K562 (cell line): ENCODE data around the gene BEST3. TPM values are rescaled to one million over a fixed set of nuclear protein-coding genes. Genes with fewer than 3 reads are reported as not detected.

ENCODE experiments used
- ARID1B ChIP-seq: fragments of 450-650 bp; IDR thresholded peaks from 2 replicates; pipeline ENCODE4 v1.6.1; 2016; ENCODE audit warnings: antibody characterized with exemption, mild to moderate bottlenecking, inconsistent platforms
- C11orf30 ChIP-seq: fragments of 450-650 bp; IDR thresholded peaks from 2 replicates; pipeline ENCODE4 v1.6.1; 2016; ENCODE audit warnings: low read depth, mild to moderate bottlenecking
- E2F8 ChIP-seq: fragments of 450-650 bp; IDR thresholded peaks from 2 replicates; pipeline ENCODE4 v1.7.1; 2018; ENCODE audit warnings: mild to moderate bottlenecking, low read depth; ENCODE audit not compliant: partially characterized antibody
- EHMT2 ChIP-seq: fragments of 450-650 bp; IDR thresholded peaks from 2 replicates; pipeline ENCODE4 v1.6.1; 2018; ENCODE audit warnings: antibody characterized with exemption
- ELF1 ChIP-seq: fragments of 200-800 bp; sonication (Bioruptor generic); IDR thresholded peaks from 2 replicates; pipeline ENCODE4 v1.6.1; 2016; ENCODE audit warnings: missing genetic modification characterization, missing compliant biosample characterization
- ETS1 ChIP-seq: conservative IDR thresholded peaks from 2 replicates; pipeline ENCODE4 v1.6.1; 2011; ENCODE audit warnings: low read depth, mild to moderate bottlenecking, low read length; ENCODE audit not compliant: control insufficient read depth
- FOXJ3 ChIP-seq: sonication (generic); formaldehyde crosslinking; IDR thresholded peaks from 2 replicates; pipeline ENCODE4 v1.4.0; 2020; ENCODE audit warnings: mild to moderate bottlenecking, missing genetic modification reagents
- MAFG ChIP-seq: fragments of 450-650 bp; conservative IDR thresholded peaks from 2 replicates; pipeline ENCODE4 v1.6.1; 2016; ENCODE audit warnings: missing genetic modification characterization, missing compliant biosample characterization
- MAX ChIP-seq: sonication (generic); formaldehyde crosslinking; IDR thresholded peaks from 2 replicates; pipeline ENCODE4 v1.9.0; 2022; ENCODE audit warnings: mild to moderate bottlenecking, missing genetic modification reagents
- MCM7 ChIP-seq, 2 experiments: fragments of 450-650 bp; IDR thresholded peaks; 2 replicates each; pipeline ENCODE4 v1.6.1; 2016 to 2018
- MXI1 ChIP-seq: IDR thresholded peaks from 2 replicates; pipeline ENCODE4 v1.6.1; 2011; ENCODE audit warnings: low read depth, mild to moderate bottlenecking, improper control_type of control experiment, low read length
- NR1H2 ChIP-seq: sonication (generic); formaldehyde crosslinking; IDR thresholded peaks from 2 replicates; pipeline ENCODE4 v1.4.0; 2020; ENCODE audit warnings: mild to moderate bottlenecking, missing genetic modification reagents
- PURB ChIP-seq: sonication (generic); formaldehyde crosslinking; IDR thresholded peaks from 2 replicates; pipeline ENCODE4 v1.9.0; 2021; ENCODE audit warnings: low read depth, mild to moderate bottlenecking, missing genetic modification reagents
- RNF2 ChIP-seq: sonication (generic); IDR thresholded peaks from 2 replicates; pipeline ENCODE4 v1.6.1; 2016
- SREBF1 ChIP-seq: fragments of 150-350 bp; IDR thresholded peaks from 2 replicates; pipeline ENCODE4 v1.6.1; 2014; ENCODE audit warnings: antibody characterized with exemption, low read depth, low read length, borderline replicate concordance
- TAF7 ChIP-seq: fragments of 450-650 bp; IDR thresholded peaks from 2 replicates; pipeline ENCODE4 v1.6.1; 2016; ENCODE audit warnings: missing genetic modification characterization, missing compliant biosample characterization
- TBL1XR1 ChIP-seq, 2 experiments: IDR thresholded peaks; 2 replicates each; pipeline ENCODE4 v1.6.1; 2012; ENCODE audit warnings: improper control_type of control experiment in 2 of 2, low read length in 2 of 2, mild to moderate bottlenecking in 1 of 2
- TCF7 ChIP-seq: sonication (generic); IDR thresholded peaks from 2 replicates; pipeline ENCODE4 v1.6.1; 2016; ENCODE audit warnings: antibody characterized with exemption, borderline replicate concordance
- UBTF ChIP-seq, 2 experiments: IDR thresholded peaks; 2 replicates each; pipeline ENCODE4 v1.6.1; 2012; ENCODE audit warnings: improper control_type of control experiment in 2 of 2, low read depth in 2 of 2, low read length in 2 of 2, borderline replicate concordance in 1 of 2
- ZBTB33 ChIP-seq: sonication (generic); formaldehyde crosslinking; IDR thresholded peaks from 2 replicates; pipeline ENCODE4 v1.8.1; 2023; ENCODE audit warnings: mild to moderate bottlenecking, missing genetic modification reagents
- ZBTB8A ChIP-seq: fragments of 450-650 bp; IDR thresholded peaks from 2 replicates; pipeline ENCODE4 v1.6.1; 2018; ENCODE audit warnings: mild to moderate bottlenecking, moderate library complexity; ENCODE audit not compliant: partially characterized antibody
- ZNF184 ChIP-seq: sonication (generic); formaldehyde crosslinking; IDR thresholded peaks from 2 replicates; pipeline ENCODE4 v1.5.0; 2020; ENCODE audit warnings: missing genetic modification reagents
- ZNF24 ChIP-seq: fragments of 450-650 bp; IDR thresholded peaks from 2 replicates; pipeline ENCODE4 v1.6.1; 2016
- polyA plus RNA-seq, 8 experiments: library from polyadenylated mRNA; depleted of rRNA in 4 of 8; stranded (reverse) in 5 of 8; unstranded in 3 of 8; fragments of >200 nt; fragmentation: Nextera tagmentation in 2 of 8; fragmentation: Illumina TruSeq in 1 of 8; extraction: Ambion mirVana in 2 of 8; extraction: Trizol in 1 of 8; gene quantifications; 2 replicates each; pipeline versions ENCODE4 v1.2.1 to v1.2.3, GENCODE V29; 2011 to 2014; ENCODE audit warnings: inconsistent platforms in 1 of 8, missing spikeins in 1 of 8
- total RNA-seq, 7 experiments: library from RNA; depleted of rRNA in 6 of 7; stranded (reverse); fragments of >200 nt in 6 of 7; fragmentation: Illumina TruSeq in 2 of 7; extraction: Trizol in 2 of 7; gene quantifications; 2 replicates each; pipeline versions ENCODE4 v1.2.1 to v1.2.3, GENCODE V29; 2011 to 2021; ENCODE audit warnings: low replicate concordance in 1 of 7

The BEST3 gene
- total and polyA plus RNA-seq, 9 of the 15 experiments (the other 6 are each of a cell fraction or from before 2014, with no cell fraction given): 0.15 TPM; not detected in 8

- TF ChIP-seq ZNF24 (no peak), MAFG (tag) (peak; percentile 80), NR1H2 (CRISPR knock-in tag) (no peak), TCF7 (no peak), EHMT2 (no peak), ZBTB8A (no peak), ARID1B (peak; percentile 70), ZNF184 (CRISPR knock-in tag) (no peak), E2F8 (no peak), ELF1 (tag) (peak; percentile 29; the same call in 1 of the 2 replicates), SREBF1 (no peak), FOXJ3 (CRISPR knock-in tag) (no peak), ZBTB33 (CRISPR knock-in tag) (no peak), MCM7 (IDR thresholded peaks at IDR 0.05) (no peak), PURB (CRISPR knock-in tag) (no peak), RNF2 (no peak), C11orf30 (peak; percentile 73), UBTF (IDR thresholded peaks at IDR 0.05; ENCODE audit: borderline replicate concordance in 1 of 2, low read depth in 2 of 2, low read length in 2 of 2) (no peak), MAX (no peak), ETS1 (no peak), MXI1 (no peak), TBL1XR1 (IDR thresholded peaks at IDR 0.05; ENCODE audit: low read length in 2 of 2) (no peak), TAF7 (no peak)
These were observed 91.0 kb downstream of the BEST3 start (continued) for GRCh38 chr12:69608114-69608513.
